Activated T-helper 9 cell treated with anti-CD3 and anti-CD28 coated beads, Interleukin-2, amount 50 U/mL, for 16 hours (primary cell): Measurements from ENCODE around the gene CDH4.
"Not testable (repeated sequence)": the region's sequence is repeated elsewhere in the genome, so short reads cannot be mapped to it uniquely, and the experiment has no call there.

Source experiments
- DNase-seq: peaks from one replicate; pipeline ENCODE4 v3.0.0-alpha.2; 2020; ENCODE audit warnings: low read depth

Gene CDH4

DNA sequence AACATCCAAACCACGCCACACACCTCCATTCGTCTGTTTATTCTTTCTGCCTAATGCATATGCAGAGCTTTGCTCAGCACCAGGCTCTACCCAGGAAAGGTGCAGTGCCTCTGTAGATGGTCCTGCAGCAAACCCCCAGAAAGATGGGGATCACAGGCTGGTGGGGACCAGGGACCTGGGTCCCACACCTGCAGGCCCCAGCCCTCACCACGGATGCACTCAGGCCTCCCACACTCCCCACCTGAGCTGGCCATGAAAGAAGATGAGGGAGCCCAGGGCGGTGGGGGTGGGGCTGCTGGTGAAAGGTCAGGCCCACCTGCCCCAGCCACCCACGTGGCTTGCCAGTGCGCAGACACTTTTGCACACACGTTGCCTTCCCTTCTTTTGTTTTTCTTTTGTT, 595.9 kb downstream of the CDH4 start:
- DNase-seq = no peak

DNA sequence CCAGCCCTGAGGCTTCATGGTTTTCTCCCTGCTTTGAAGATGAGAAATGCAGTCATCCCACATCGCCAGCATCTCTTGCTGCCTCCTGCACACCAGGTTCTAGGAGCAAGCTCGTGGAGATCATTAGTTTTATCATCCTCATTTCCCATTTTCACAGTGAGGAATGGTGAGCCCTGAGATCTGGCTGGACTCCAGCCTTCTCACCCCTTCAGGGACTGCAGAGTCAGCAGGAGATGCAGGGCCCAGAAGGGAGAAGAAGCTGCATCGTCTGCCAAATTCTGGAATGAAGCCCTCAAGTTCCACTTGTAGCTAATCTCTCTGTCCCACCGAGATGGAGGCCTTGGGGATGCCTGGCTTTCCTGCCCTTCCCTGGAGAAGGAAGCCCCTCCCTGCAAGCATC, 596.8 kb downstream of the CDH4 start:
- DNase-seq = no peak

DNA sequence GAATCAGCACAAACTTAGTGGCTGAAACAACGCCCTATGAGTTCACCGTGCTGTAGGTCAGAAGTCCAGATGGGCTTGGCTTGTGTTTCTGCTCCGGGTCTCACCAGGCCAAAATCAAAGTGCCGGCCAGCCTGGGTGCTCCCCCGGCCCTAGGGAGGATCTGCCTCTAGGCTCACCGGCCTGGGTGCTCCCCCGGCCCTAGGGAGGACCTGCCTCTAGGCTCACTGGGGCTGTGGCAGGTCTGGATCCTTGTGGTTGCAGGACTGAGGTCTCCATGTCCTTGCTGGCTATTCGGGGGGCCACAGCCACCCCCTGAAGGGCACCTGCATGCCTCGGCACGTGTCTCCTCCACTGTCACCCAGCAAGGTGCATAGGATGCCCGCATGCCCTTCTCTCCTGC, 597.3 kb downstream of the CDH4 start:
- no peak for DNase-seq

DNA sequence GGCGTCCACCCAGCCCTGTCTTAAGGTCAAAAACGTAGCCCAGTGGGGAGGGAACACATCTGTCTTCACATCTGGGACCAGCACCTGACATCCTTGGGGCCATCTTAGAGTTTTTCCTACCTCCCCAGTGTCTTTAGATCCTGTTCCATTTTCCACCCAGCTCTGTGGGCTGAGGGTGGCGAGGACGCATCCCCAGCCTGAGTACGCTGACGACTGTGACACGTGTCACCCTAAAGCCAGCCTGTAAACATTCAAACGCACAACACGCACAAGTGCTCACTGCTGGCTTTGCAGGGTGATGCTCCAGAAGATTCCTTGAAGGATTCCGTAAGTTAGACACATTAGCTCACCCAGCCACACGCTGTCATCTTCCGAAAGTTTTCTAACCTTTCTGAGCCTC, 597.8 kb downstream of the CDH4 start:
- no peak for DNase-seq

DNA sequence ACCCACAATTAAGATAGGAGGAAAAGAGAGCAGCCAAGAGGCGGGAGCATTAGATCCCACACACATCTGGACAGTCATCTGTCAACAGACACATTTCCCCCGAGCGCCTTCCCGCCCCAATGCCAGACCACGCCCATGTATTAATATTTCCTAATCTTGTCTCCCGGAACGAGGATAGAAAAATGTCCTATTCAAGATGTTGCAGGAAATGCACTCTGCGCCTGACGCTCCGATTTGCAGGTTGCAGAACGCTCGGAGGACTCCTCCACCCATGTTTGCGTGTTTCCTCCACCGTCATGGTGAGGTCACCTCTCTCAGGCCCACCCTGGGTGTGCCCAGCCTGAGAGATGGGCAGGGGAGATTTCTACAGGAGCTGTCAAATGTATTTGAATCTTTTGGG, 598.4 kb downstream of the CDH4 start:
- no peak for DNase-seq

DNA sequence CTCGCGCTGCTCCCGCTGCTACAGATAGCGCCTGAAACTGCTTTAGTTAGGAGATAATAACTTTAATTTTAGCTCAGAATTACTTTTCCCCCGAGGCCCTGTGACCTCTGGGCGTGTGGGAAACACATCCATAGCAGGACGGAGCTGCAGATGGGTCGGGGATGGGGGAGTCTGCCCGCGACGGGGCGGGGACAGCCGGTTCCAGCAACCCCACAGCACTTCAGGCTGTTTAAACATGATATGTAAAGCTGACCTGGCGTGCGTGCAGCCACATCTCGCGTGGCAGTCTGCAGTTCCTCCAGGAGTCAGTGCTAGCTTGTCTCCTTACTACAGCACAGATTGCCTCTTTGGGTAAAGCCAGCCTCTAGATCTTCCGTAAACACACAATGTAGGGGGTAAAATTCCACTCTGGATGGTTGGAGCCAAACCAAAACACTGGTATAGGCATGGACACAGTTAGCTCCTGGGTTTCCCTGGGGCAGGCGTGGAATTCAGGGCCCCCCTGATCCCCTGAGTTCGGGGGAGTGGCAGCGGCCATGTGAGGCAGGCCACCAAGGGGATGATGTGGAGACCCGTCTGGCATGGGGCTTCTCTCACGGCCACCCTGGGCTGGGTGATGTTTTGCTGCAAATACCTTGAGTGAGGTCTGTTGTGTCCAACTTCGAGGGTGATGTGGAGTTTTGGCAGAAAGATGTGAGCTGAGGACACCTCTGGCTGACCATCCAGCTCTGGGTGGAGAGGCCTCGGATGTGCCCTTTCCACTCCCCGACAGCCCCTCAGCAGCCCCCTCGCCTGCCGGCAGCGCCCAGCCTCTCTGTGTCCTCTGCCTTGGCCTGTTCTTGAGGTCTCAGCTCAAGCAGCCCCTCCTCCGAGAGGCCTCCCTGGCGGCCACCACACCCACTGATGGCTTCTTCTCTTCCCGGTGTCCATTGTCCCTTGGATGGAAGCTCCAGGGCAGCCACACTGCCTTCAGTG, 599.2 kb downstream of the CDH4 start:
- no peak for DNase-seq

DNA sequence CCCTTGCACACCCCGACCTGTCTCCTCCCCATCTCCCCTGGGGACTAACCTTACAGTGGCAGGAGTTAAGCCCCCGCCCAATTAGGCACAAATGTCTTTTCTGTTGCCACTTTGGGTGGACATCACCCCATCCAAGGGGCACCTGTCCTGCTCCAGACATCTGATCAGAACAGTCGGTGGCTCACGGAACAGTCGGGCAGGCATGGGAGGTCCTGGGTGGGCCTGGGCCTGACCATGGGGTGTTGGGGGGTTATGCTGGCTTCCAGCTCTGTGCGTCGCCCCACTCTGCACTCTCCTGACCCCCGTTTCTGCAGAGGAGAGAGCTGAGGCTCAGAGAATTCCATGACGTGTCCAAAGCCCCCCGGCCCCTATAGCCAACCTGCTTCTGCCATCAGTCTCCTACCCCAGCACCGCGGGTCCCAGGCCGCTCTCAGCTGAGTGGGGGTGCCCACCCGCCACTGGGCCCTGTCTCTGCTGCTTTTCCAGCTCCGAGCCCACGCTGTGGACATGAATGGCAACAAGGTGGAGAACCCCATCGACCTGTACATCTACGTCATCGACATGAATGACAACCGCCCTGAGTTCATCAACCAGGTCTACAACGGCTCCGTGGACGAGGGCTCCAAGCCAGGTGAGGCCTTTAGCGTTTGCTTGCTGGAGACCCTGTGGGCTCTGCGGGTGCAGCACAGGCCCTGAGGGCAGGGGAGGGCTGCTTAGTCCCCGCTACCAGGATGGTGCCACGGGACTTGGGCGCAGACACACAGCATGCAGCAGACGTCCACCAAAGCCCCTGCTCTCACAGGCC, 600.4 kb downstream of the CDH4 start:
- no peak for DNase-seq

DNA sequence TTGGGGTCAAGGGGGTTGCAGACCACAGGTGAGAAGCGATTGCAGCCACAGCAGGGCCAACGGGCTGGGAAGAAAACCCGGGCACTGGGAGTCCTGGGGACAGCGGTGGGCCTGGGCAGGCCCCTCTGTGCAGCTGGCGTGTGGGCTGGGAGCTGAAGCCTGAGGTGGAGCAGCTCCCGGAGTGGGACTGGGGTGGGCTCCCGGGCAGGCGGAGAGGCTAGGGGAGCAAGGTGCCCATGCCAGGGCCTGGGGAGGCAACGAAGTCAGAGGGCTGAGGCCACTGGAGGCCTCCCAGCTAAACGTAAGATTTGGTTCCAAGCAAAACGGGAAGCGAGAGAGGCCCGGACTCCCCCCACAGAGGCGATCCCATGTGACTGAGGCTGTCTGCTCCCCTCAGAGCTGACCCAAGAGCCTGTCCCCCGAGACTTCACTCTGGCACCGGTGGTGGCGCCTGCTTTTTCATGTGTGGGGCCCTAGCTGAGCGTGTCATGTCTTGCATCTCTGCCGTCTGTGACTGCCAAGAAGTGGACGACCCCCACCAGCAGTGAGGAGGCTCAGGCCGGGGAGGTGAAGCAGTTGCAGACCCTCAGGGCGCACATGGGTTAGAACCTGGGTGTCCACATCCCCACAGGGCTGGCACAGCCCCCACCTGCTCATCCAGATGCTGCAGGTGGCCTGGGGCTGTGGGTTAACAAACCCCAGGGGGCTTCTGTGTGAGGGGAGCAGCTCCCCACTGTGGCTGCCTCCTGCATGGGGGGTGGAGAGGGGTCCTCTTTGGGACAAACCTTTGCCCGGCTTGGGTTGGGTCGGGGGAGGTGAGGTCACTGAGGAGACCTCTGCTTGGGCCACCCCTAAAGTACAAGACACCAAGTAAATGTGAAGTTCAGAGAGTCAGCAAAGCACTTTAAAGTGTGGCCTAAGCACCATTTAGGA, 601.3 kb downstream of the CDH4 start:
- no peak for DNase-seq

DNA sequence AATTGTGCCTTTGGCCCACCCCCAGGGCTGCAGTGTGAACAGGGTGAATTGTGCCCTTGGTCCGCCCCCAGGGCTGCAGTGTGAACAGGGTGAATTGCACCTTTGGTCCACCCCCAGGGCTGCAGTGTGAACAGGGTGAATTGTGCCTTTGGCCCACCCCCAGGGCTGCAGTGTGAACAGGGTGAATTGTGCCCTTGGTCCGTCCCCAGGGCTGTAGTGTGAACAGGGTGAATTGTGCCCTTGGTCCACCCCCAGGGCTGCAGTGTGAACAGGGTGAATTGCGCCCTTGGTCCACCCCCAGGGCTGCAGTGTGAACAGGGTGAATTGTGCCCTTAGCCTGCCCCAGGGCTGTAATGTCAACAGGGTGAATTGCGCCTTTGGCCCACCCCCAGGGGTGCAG, 602.5 kb downstream of the CDH4 start:
- DNase-seq = not testable (repeated sequence)

DNA sequence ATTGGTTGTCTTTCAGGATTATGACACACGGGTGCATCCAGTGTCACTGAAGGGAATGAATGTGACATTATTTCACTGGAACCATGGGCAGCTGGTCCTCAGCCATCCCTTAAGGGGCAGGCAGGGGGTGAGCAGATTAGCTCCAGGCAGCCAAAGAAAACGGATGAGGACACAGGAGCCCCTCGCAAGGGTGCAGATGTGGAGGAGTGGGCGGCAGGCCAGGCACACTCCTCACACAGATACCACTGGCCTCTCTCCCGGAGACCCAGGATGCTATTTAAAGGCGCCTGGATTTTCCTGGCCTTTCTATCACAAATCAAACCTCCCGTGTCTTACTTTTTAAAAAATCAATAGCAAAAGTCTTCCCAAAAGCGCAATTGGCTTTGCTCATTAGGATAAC, 603.2 kb downstream of the CDH4 start:
- DNase-seq = no peak

DNA sequence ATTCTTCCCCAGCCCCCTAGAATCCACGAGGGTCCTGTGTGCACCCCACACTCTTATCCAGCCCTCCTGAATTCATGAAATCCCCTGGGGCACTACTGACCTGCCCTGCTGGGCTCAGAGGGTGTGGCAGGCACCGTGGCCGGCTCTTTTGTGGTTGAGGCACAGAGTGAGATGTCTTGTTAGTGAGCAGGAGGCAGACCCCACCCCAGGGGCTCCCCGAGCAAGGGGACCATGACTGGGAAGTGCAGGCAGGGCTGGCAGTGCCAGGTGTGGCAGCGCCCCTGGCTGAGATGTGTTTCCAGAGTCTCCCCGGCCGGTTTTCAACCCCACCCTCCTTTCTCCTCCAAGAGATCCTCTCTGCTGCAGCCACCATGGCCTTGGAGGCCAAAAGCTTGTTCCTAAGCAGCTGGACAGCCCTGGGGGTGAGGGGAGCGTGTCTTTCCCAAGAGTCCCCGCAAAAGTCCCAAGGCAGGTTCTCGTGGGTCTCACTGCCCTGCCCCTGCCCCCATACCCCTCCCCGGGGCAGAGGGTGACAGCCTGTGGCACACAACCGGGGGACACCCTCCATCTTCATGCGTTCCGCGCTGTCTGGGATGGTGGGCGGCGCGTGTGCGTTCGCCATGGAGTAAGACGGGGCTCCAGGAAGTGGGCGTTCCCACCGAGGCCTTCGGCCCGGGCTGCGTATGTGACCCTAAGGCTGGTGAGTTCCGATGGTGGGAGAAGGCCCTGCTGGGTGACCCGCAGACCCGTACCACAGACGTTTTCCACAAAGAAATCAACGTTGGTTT, 604.8 kb downstream of the CDH4 start:
- no peak for DNase-seq

DNA sequence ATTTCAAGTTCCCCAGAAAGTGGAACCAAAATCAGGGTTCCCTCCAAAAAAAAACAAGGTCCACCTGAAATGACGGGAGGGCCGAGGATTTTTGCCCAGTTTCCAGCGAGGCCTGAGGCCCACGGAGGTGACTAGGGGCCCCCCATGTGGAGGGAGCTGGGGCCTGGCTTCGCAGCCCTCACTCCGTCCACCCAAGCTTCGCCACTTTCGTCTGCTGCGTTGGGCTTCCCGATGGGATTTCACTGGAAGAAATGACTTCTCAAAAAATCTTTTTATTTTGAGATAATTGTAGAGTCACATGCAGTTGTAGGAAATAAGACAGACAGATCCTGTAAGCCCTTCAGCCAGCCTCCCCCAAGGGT, 605.3 kb downstream of the CDH4 start:
- no peak for DNase-seq

DNA sequence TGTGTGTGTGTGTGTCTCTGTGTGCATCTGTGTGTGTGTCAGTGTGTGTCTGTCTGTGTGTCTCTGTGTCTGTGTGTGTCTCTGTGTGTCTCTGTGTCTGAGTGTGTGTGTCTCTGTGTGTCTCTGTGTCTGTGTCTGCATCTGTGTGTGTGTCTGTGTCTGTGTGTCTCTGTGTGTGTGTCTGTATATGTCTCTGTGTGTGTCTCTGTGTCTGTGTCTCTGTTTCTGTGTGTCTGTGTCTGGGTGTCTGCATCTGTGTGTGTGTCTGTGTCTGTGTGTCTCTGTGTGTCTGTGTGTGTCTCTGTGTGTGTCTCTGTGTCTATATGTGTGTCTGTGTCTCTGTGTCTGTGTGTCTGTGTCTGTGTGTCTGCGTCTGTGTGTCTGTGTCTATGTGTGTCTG, 605.8 kb downstream of the CDH4 start:
- no peak for DNase-seq

DNA sequence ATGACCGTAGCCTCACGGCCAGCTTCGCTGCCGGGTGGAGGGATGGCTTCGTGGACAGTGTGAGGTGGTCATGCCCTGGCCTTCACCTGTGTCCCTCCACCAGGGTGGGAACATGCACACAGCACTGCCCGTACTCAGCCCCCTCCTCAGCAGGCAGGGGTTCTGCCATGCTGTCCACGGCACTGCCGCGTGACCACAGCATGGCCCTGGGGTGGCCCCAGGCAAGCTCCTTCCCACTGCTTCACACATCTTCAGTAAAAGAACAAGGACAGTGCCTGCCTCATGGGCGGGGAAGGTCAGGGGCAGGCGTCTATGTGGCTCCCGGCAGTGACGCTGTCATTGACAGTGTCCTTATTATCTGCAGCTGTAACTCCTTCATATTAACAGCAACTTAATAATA, 607.7 kb downstream of the CDH4 start:
- no peak for DNase-seq

DNA sequence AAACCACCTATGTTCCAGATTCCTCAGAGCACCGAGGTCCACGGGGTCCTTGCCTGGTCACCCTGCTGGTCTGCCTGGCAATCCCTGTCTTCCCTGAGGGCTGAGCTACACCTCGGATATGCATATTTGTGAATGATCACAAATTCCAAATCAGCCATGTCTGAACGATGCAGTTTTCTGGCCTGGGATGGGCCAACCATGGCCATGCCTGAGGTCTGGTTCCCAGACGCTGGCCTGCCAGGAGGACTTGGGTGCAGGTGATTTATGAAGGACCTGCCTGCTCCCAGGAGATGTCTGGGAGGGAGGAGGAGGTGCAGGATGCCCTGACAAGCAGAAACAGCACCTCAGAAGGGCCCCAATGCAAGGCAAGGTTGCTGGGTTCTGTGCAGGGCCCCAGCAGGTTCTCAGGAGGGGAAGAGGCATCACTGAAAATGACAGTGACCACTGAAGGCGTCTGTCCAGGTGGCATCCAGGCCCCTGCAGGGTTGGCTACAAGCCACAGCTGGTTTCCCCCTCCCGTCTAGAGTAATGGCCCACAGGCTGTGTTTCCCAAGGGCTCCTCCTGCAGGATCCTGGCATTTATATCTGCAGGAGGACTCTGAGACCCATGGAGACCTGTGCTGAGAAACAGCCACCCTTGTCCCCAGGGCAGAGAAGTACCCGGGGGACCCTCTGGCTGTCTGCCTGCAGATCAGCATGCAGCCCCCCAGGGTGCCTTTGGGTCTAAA, 608.4 kb downstream of the CDH4 start:
- no peak for DNase-seq

DNA sequence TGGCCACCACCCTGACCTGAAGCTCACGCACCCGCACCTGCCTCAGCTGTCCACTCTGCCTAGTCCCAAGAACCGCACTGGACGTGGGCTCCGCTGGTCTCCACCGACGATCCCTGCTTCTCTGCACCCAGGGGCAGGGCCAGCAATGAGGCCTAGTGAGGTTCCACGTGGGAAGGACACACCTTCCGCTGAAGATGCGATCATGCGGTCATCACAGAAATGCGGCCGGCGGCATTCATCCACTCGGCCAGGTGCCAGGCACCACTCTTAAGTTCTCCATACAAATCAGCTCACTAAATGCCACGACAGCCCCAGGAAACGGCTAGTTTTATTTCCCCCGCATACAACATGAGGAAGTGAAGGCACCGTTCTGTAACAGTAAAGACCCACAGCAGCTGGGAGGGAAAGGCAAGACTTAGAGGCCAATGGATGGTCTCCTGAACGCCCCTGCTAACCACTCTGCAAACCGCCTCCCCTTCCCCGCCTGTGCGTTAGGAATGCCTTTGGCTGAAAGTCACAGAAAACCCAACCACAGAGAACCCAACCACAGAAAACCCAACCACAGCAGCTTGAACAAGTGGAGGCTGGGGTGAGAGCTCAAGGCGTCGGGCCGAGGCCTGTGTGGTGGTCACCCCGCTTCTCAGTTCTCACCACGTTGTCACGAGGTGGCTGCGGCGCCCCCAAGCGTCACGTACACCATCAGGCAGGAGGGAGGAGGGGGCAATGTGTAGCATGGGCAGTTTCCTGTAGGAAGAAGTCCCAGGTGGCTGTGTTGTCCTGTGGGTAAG, 609.2 kb downstream of the CDH4 start:
- no peak for DNase-seq

DNA sequence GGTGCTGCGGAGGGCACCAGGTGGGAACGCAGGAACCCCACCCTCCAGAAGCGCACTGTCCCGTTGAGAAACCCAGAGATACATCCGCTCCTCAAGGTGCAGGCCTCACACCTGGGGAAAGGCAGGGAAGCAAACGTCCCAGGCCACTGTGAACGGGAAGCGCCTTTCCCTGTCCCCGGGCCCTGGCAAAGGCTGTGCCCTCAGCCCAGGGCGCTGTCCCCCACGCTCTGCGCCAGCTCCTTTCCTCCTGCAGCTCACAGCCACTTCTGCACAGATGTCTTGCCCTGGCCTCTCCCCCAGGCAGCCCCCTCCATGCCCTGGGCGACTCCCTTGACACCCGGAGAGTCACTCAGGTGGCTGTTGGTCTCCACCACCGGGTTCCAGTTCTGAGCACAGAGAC, 609.8 kb downstream of the CDH4 start:
- DNase-seq = no peak

DNA sequence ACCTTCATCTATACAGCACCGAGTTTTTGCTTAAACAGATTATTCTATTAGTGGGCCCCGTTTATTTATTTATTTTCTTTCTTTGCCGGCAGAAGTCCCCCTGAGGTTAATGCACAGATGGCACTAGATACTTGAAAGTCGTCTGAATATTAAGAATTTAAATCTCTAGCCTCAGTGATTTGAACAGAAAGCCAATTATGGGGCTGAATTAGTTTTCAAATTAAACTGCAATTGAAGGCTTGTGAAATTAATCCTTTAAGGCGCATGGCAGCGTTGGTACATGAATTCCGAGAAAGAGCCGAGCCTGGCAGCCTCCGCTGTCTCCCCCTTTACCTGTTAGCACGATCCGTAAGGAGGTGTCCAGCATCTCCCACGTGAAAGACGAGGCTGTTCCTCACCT, 610.8 kb downstream of the CDH4 start:
- DNase-seq = no peak

DNA sequence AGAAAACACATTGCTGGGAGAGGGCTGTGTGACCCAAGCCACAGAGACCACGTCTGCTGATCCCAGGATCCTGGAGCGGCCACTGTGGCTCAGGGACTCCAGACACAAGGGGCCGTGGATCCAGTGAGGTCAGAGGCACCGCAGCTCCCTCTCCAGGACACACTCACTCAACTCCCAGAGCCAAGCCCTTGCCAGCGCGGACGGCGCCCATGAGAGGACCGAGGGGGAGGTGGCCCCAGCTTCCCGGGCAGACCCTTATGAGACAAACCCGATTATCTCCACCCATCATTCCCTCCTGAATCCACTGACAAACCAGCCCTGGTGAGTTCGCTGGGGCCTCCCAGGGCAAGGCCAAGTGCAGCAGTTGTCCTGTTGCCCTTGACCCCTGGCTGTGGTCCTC, 612.4 kb downstream of the CDH4 start:
- no peak for DNase-seq

DNA sequence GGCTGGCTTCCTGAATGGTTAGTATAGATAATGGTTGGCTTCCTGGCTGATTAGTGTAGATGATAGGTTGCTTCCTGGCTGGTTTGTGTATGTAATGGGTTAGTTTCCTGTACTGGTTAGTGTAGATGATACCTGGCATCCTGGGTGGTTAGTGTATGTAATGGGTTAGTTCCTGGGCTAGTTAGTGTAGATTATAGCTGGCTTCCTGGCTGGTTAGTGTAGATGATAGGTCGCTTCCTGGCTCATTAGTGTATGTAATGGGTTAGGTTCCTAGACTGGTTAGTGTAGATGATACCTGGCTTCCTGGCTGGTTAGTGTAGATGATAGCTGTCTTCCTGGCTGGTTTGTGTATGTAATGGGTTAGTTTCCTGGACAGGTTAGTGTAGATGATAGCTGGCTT, 613.3 kb downstream of the CDH4 start:
- DNase-seq = no peak
